Uterus (tissue), 2 donors: Measurements from ENCODE around the gene SORL1.

ENCODE experiments used
- CTCF ChIP-seq, 4 experiments: fragments of 200-600 bp in 2 of 4; fragments of 450-650 bp in 2 of 4; sonication (generic) in 2 of 4; IDR thresholded peaks; one replicate each; pipeline ENCODE4 v1.5.1; 2016 to 2019; ENCODE audit warnings: antibody characterized with exemption in 4 of 4, mild to moderate bottlenecking in 2 of 4, moderate library complexity in 1 of 4
- POLR2A ChIP-seq, 2 donors: fragments of 450-650 bp; IDR thresholded peaks; one replicate each; pipeline ENCODE4 v1.6.1; 2016; ENCODE audit warnings: antibody characterized with exemption in 2 of 2, mild to moderate bottlenecking in 1 of 2, moderate library complexity in 1 of 2

DNA sequence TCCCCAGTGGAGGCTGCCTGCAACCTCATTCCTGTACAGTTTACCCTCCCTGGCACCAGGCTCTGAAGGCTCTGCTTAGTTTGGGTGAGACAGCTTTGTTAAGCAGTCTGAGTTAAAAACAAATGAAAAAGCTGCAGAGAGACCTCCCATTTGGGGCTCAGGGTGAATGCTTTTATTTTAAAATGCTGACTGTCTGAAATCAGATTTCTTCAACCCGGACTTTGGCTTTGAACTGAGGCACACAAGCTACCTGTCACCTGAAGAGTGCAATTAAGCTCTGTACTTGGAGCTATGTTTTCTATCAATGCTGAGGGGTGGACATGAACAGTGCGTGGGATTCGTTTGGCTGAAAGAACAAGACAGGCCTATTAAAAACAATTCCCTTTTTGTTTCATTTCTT lies 218.2 kb downstream of the SORL1 start:
- TF ChIP-seq CTCF (IDR thresholded peaks at IDR 0.05) (no peak), POLR2A (IDR thresholded peaks at IDR 0.05) (no peak)
